H9 (cell line): ENCODE results near the gene PRKACA. TPM values are rescaled to one million over a fixed set of nuclear protein-coding genes. Genes with fewer than 3 reads are reported as not detected.

Source experiments
- DNase-seq: peaks from one replicate; pipeline ENCODE4 v3.0.0-alpha.2; 2017
- H2AFZ ChIP-seq: one replicate; pipeline ENCODE4 v1.6.1; 2013; ENCODE audit warnings: mild to moderate bottlenecking, low read length, control low read depth, moderate library complexity
- H2AK5ac ChIP-seq: 2 replicates; pipeline ENCODE4 v1.6.1; 2013; ENCODE audit warnings: low read length, control low read depth, mixed read lengths; ENCODE audit not compliant: insufficient read length
- H2BK120ac ChIP-seq: one replicate; pipeline ENCODE4 v1.6.1; 2013; ENCODE audit warnings: low read depth, mild to moderate bottlenecking, low read length, control low read depth, inconsistent platforms; ENCODE audit not compliant: poor library complexity, severe bottlenecking
- H2BK12ac ChIP-seq: 2 replicates; pipeline ENCODE4 v1.6.1; 2013; ENCODE audit warnings: low read length, control low read depth, mixed read lengths, low read depth; ENCODE audit not compliant: insufficient read length
- H2BK15ac ChIP-seq: 2 replicates; pipeline ENCODE4 v1.6.1; 2013; ENCODE audit warnings: low read depth, low read length, control low read depth
- H2BK20ac ChIP-seq: one replicate; pipeline ENCODE4 v1.6.1; 2013; ENCODE audit warnings: low read depth, mild to moderate bottlenecking, low read length, control low read depth, inconsistent platforms; ENCODE audit not compliant: poor library complexity, severe bottlenecking
- H2BK5ac ChIP-seq: 2 replicates; pipeline ENCODE4 v1.6.1; 2013; ENCODE audit warnings: low read length, control low read depth, mixed read lengths; ENCODE audit not compliant: insufficient read length
- H3K14ac ChIP-seq: 2 replicates; pipeline ENCODE4 v1.6.1; 2013; ENCODE audit warnings: low read length, control low read depth; ENCODE audit not compliant: insufficient read depth
- H3K18ac ChIP-seq: 2 replicates; pipeline ENCODE4 v1.6.1; 2013; ENCODE audit warnings: low read depth, mild to moderate bottlenecking, mixed read lengths, low read length, control low read depth; ENCODE audit not compliant: insufficient read length
- H3K23ac ChIP-seq: 2 replicates; pipeline ENCODE4 v1.6.1; 2013; ENCODE audit warnings: low read length, control low read depth, mixed read lengths, low read depth; ENCODE audit not compliant: insufficient read length
- H3K23me2 ChIP-seq: 2 replicates; pipeline ENCODE4 v1.6.1; 2013; ENCODE audit warnings: low read depth, mild to moderate bottlenecking, mixed read lengths, low read length, control low read depth; ENCODE audit not compliant: insufficient read length, poor library complexity, severe bottlenecking
- H3K27ac ChIP-seq: 2 replicates; pipeline ENCODE4 v1.5.1; 2013; ENCODE audit warnings: low read length, control low read depth, mixed read lengths, low read depth; ENCODE audit not compliant: insufficient read length
- H3K27me3 ChIP-seq: 2 replicates; pipeline ENCODE4 v1.6.1; 2013; ENCODE audit warnings: low read length, control low read depth, inconsistent platforms; ENCODE audit not compliant: insufficient read depth
- H3K4ac ChIP-seq: 2 replicates; pipeline ENCODE4 v1.6.1; 2013; ENCODE audit warnings: low read depth, mild to moderate bottlenecking, control low read depth, inconsistent platforms, low read length, moderate library complexity
- H3K4me1 ChIP-seq: 2 replicates; pipeline ENCODE4 v1.6.1; 2013; ENCODE audit warnings: low read length, control low read depth, inconsistent platforms; ENCODE audit not compliant: insufficient read depth
- H3K4me2 ChIP-seq: 2 replicates; pipeline ENCODE4 v1.6.1; 2013; ENCODE audit warnings: low read length, control low read depth, mixed read lengths; ENCODE audit not compliant: insufficient read length, insufficient read depth
- H3K56ac ChIP-seq: 2 replicates; pipeline ENCODE4 v1.6.1; 2013; ENCODE audit warnings: low read depth, mild to moderate bottlenecking, mixed read lengths, low read length, control low read depth; ENCODE audit not compliant: insufficient read length
- H3K79me1 ChIP-seq: 2 replicates; pipeline ENCODE4 v1.6.1; 2013; ENCODE audit warnings: low read depth, mild to moderate bottlenecking, moderate library complexity, low read length, control low read depth, inconsistent platforms; ENCODE audit not compliant: insufficient read depth, poor library complexity, severe bottlenecking
- H3K79me2 ChIP-seq: 2 replicates; pipeline ENCODE4 v1.6.1; 2013; ENCODE audit warnings: low read length, control low read depth, inconsistent platforms; ENCODE audit not compliant: insufficient read depth
- H3K9ac ChIP-seq: 2 replicates; pipeline ENCODE4 v1.6.1; 2013; ENCODE audit warnings: low read length, control low read depth, mixed read lengths; ENCODE audit not compliant: insufficient read length; ENCODE audit errors: extremely low read depth
- H3K9me3 ChIP-seq: one replicate; pipeline ENCODE4 v1.6.1; 2013; ENCODE audit warnings: low read depth, low read length, inconsistent platforms; ENCODE audit not compliant: control insufficient read depth
- H3T11ph ChIP-seq: one replicate; pipeline ENCODE4 v1.6.1; 2013; ENCODE audit warnings: mild to moderate bottlenecking, low read length, control low read depth, inconsistent platforms
- H4K20me1 ChIP-seq: one replicate; pipeline ENCODE4 v1.6.1; 2013; ENCODE audit not compliant: control insufficient read depth, insufficient read length, insufficient read depth
- H4K5ac ChIP-seq: 2 replicates; pipeline ENCODE4 v1.6.1; 2013; ENCODE audit warnings: low read depth, mild to moderate bottlenecking, mixed read lengths, low read length, control low read depth; ENCODE audit not compliant: insufficient read length
- H4K8ac ChIP-seq: replicated peaks from 2 replicates; pipeline ENCODE4 v1.6.1; 2013; ENCODE audit warnings: low read length, control low read depth, mixed read lengths, low read depth; ENCODE audit not compliant: insufficient read length
- H4K91ac ChIP-seq: 2 replicates; pipeline ENCODE4 v1.6.1; 2013; ENCODE audit warnings: low read depth, mild to moderate bottlenecking, moderate library complexity, mixed read lengths, low read length, control low read depth; ENCODE audit not compliant: insufficient read length
- H3K27ac Mint-ChIP-seq, 3 experiments: 2 replicates in 2 of 3; 3 replicates in 1 of 3; pipeline ENCODE4 v1.8.0; 2020 to 2021; ENCODE audit warnings: mixed read lengths in 3 of 3, mild to moderate bottlenecking in 1 of 3, moderate library complexity in 1 of 3
- H3K27me3 Mint-ChIP-seq: 2 replicates; pipeline ENCODE4 v1.8.0; 2021; ENCODE audit warnings: low read depth, mild to moderate bottlenecking, moderate library complexity, mixed read lengths
- H3K36me3 Mint-ChIP-seq, 3 experiments: 2 replicates in 2 of 3; 3 replicates in 1 of 3; pipeline ENCODE4 v1.8.0; 2020 to 2021; ENCODE audit warnings: low read depth in 3 of 3, mixed read lengths in 3 of 3; ENCODE audit not compliant: insufficient read depth in 1 of 3
- H3K4me1 Mint-ChIP-seq, 2 experiments: 2 replicates each; pipeline ENCODE4 v1.8.0; 2020; ENCODE audit warnings: mixed read lengths in 2 of 2
- H3K4me3 Mint-ChIP-seq, 2 experiments: 2 replicates in 1 of 2; 3 replicates in 1 of 2; pipeline ENCODE4 v1.8.0; 2020 to 2021; ENCODE audit warnings: mild to moderate bottlenecking in 2 of 2, mixed read lengths in 2 of 2, moderate library complexity in 1 of 2
- H3K9me3 Mint-ChIP-seq, 2 experiments: 2 replicates in 1 of 2; 3 replicates in 1 of 2; pipeline ENCODE4 v1.8.0; 2020; ENCODE audit warnings: mild to moderate bottlenecking in 2 of 2, mixed read lengths in 2 of 2, moderate library complexity in 1 of 2
- CTCF ChIP-seq: fragments of 200-600 bp; sonication (generic); conservative IDR thresholded peaks from 3 replicates; pipeline ENCODE4 v1.8.0; 2021; ENCODE audit warnings: antibody characterized with exemption, mild to moderate bottlenecking
- WGBS: extraction: QIAGEN DNeasy Blood & Tissue Kit; methylation state at CpG from one replicate; pipeline ENCODE4 v1.1.7; 2013; ENCODE audit warnings: missing lambda C conversion rate, low lambda C conversion rate, mixed read lengths; ENCODE audit not compliant: insufficient read length; ENCODE audit errors: extremely low coverage; 5-methylcytosine and 5-hydroxymethylcytosine counted together
- total RNA-seq: library from RNA; stranded (reverse); gene quantifications from 2 replicates; pipeline ENCODE4 v1.2.1, GENCODE V29; 2021

PRKACA gene
- total RNA-seq, 1 experiment from 2014 or later: 51.8 TPM

DNA sequence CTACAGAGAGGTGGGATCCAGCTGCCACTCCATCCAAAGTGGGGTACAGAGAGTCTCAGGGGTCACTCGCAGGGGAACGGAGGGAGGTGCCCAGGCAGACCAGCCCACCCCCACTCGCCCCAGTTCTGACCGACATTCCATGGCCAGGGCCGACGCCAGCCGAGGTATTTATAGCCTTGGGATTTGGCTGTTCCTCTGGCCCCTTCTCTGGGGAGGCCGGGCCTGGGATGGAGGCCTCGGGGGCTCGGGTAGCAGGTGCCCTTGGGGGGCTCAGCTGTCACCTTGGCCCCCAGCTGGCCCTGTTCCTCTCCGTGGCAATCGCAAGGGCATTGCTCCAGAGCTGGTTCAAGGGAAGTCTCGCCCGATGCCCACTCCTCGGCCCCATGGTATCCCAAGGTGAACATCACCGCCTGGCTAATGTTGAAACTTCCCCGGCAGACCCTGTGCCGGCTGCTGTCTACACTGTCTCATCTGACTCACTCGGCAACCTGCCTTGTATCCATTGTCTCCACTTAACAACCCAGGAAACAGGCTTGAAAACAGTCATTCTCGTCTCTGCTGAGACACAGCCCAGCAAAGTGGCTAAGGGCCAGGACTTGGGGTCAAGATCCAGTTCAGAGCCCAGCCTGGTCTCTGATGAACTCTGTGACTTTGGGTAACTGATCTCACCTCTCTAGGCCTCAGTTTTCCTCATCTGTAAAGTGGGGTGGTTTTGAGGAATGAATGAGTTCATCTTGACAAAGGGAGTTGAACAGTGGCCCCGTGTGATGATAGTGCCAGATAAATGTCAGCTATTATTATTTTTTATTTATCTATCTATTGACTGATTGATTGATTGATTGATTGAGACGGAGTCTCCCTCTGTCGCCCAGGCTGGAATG, 9.7 kb downstream of the PRKACA start:
- H4K5ac ChIP-seq: no peak overlapping the region
- no peak overlapping the region for H4K8ac ChIP-seq
- no peak overlapping the region for H3K4ac ChIP-seq
- H3K9ac ChIP-seq: no peak overlapping the region
- H4K91ac ChIP-seq: no peak overlapping the region
- no peak overlapping the region for H3K56ac ChIP-seq
- no peaks in the 10 kb centered on the region for H3K79me1 ChIP-seq
- no peak overlapping the region for H3K14ac ChIP-seq
- no peak overlapping the region for H2BK20ac ChIP-seq
- H4K20me1 ChIP-seq: no peaks in the 10 kb centered on the region
- H3K18ac ChIP-seq: no peak overlapping the region
- H3K27me3 Mint-ChIP-seq: no peaks in the 10 kb centered on the region
- H3K9me3 Mint-ChIP-seq: no peaks in the 10 kb centered on the region
- TF ChIP-seq CTCF: no peak
- DNase-seq: no peak
- H3K27me3 ChIP-seq: no peaks in the 10 kb centered on the region
- no CpG with 5 or more reads among the region's 23 CpGs for WGBS
- peaks cover 10 to 12% of the 10 kb centered on the region in 2 experiments for H3K4me1 Mint-ChIP-seq
- H3T11ph ChIP-seq: no peak overlapping the region
- H3K36me3 Mint-ChIP-seq: peaks cover 2 to 11% (median 3%) of the 10 kb centered on the region in 3 experiments; a peak in 3 of 7 replicates
- H2BK15ac ChIP-seq: no peak overlapping the region
- no peak overlapping the region for H2AK5ac ChIP-seq
- no peak overlapping the region for H2BK5ac ChIP-seq
- H2BK12ac ChIP-seq: no peak overlapping the region
- H3K9me3 ChIP-seq: no peaks in the 10 kb centered on the region
- no peaks in the 10 kb centered on the region for H3K79me2 ChIP-seq
- H3K23me2 ChIP-seq: no peaks in the 10 kb centered on the region
- H3K27ac Mint-ChIP-seq: peak overlapping the region in 2 of 3 experiments; percentile 55 to 83; a peak in 1 of 7 replicates
- H3K27ac ChIP-seq: no peak overlapping the region
- no peak overlapping the region for H2AFZ ChIP-seq
- no peak overlapping the region for H3K23ac ChIP-seq
- no peak overlapping the region for H3K4me2 ChIP-seq
- H3K4me3 Mint-ChIP-seq: no peak overlapping the region
- peaks cover 2% of the 10 kb centered on the region; the same call in 1 of the 2 replicates for H3K4me1 ChIP-seq
- no peak overlapping the region for H2BK120ac ChIP-seq
